A549 (cell line): ENCODE data around the gene PTGES. TPM values are rescaled to one million over a fixed set of nuclear protein-coding genes. Genes with fewer than 3 reads are reported as not detected.

Source experiments
- ATAC-seq, 2 experiments: fragments of 200-7000 bp in 1 of 2; fragments of >200 bp in 1 of 2; cut with Nextera tagmentation in 1 of 2; cut with Tn5 transposase in 1 of 2; 3 replicates each; pipeline versions ENCODE4 v1.8.0 to v1.9.1; 2018 to 2020; ENCODE audit warnings: mild to moderate bottlenecking in 1 of 2, moderate library complexity in 1 of 2
- CTCF ChIA-PET: fragments of 300-600 bp; sonication (Branson Sonifier 250); formaldehyde crosslinking; extraction: SDS; loops from one replicate; lab custom pipeline; 2021; ENCODE audit warnings: antibody characterized with exemption, inconsistent platforms; lab: Yijun Ruan, JAX
- POLR2A ChIA-PET: fragments of 350-600 bp; formaldehyde crosslinking; extraction: SDS; loops from one replicate; lab custom pipeline; 2021; ENCODE audit warnings: antibody characterized with exemption, inconsistent platforms; lab: Yijun Ruan, JAX
- DNase-seq, 2 experiments: peaks; one replicate each; pipeline versions ENCODE4 v3.0.0 to v3.0.0-alpha.2; 2011 to 2016; ENCODE audit warnings: low read depth in 1 of 2, low spot score in 1 of 2
- FAIRE-seq: peaks from 2 replicates; lab custom pipeline; 2011; peaks lifted over from hg19 to GRCh38; lab: Jason Lieb, UNC
- H3K27ac ChIP-seq, 2 experiments: fragments of >200 bp; sonication (Bioruptor Twin); formaldehyde crosslinking; 3 replicates each; pipeline ENCODE4 v1.5.1; 2016 to 2017
- H3K4me1 ChIP-seq: fragments of >200 bp; sonication (Bioruptor Twin); formaldehyde crosslinking; 3 replicates; pipeline ENCODE4 v1.6.1; 2016
- H3K4me2 ChIP-seq: fragments of >200 bp; sonication (Bioruptor Twin); formaldehyde crosslinking; 3 replicates; pipeline ENCODE4 v1.6.1; 2016
- H3K4me3 ChIP-seq: fragments of >200 bp; sonication (Bioruptor Twin); formaldehyde crosslinking; 3 replicates; pipeline ENCODE4 v1.5.1; 2016
- H3K9me3 ChIP-seq: fragments of >200 bp; sonication (Bioruptor Twin); formaldehyde crosslinking; 3 replicates; pipeline ENCODE4 v1.6.1; 2016
- BHLHE40 ChIP-seq: IDR thresholded peaks from 2 replicates; pipeline ENCODE4 v1.6.1; 2012; ENCODE audit warnings: low read depth, low read length, inconsistent platforms
- EHMT2 ChIP-seq: fragments of 200-600 bp; sonication (generic); IDR thresholded peaks from 2 replicates; pipeline ENCODE4 v1.6.1; 2016; ENCODE audit warnings: antibody characterized with exemption, low read depth, mild to moderate bottlenecking, moderate library complexity
- EP300 ChIP-seq, 2 experiments: fragments of >200 bp; sonication (Bioruptor Twin); formaldehyde crosslinking; IDR thresholded peaks; 2 replicates in 1 of 2; 3 replicates in 1 of 2; pipeline ENCODE4 v1.6.1; 2016 to 2017
- ESRRA ChIP-seq: fragments of 150-350 bp; IDR thresholded peaks from 2 replicates; pipeline ENCODE4 v1.6.1; 2014; ENCODE audit warnings: mild to moderate bottlenecking, low read length, borderline replicate concordance
- FOXS1 ChIP-seq: fragments of 250-450 bp; sonication (Bioruptor Pico); IDR thresholded peaks from 2 replicates; pipeline ENCODE4 v1.5.0; 2020; ENCODE audit warnings: mild to moderate bottlenecking, moderate library complexity
- HEYL ChIP-seq: fragments of 250-450 bp; sonication (Bioruptor Pico); IDR thresholded peaks from 2 replicates; pipeline ENCODE4 v1.8.0; 2021; ENCODE audit warnings: mild to moderate bottlenecking, moderate library complexity
- HOXB13 ChIP-seq: fragments of 250-450 bp; sonication (Bioruptor Pico); IDR thresholded peaks from 2 replicates; pipeline ENCODE4 v1.5.0; 2020; ENCODE audit warnings: low read depth, mild to moderate bottlenecking, moderate library complexity
- HOXB5 ChIP-seq: fragments of 250-450 bp; sonication (Bioruptor Pico); IDR thresholded peaks from 2 replicates; pipeline ENCODE4 v1.5.0; 2020; ENCODE audit warnings: mild to moderate bottlenecking, moderate library complexity
- JUN ChIP-seq, 2 experiments: fragments of >200 bp; sonication (Bioruptor Twin); formaldehyde crosslinking; IDR thresholded peaks; 2 replicates in 1 of 2; 3 replicates in 1 of 2; pipeline ENCODE4 v1.6.1; 2016 to 2017
- JUNB ChIP-seq: fragments of >200 bp; sonication (Bioruptor Twin); formaldehyde crosslinking; IDR thresholded peaks from 2 replicates; pipeline ENCODE4 v1.6.1; 2016
- KDM1A ChIP-seq: fragments of 200-600 bp; sonication (generic); IDR thresholded peaks from 2 replicates; pipeline ENCODE4 v1.6.1; 2016; ENCODE audit warnings: low read depth, mild to moderate bottlenecking
- KDM5A ChIP-seq: fragments of 200-600 bp; sonication (generic); IDR thresholded peaks from 2 replicates; pipeline ENCODE4 v1.6.1; 2016; ENCODE audit warnings: antibody characterized with exemption, mild to moderate bottlenecking
- MAFK ChIP-seq: fragments of 450-650 bp; IDR thresholded peaks from 2 replicates; pipeline ENCODE4 v1.6.1; 2014; ENCODE audit not compliant: partially characterized antibody
- PHF8 ChIP-seq: fragments of 200-600 bp; sonication (generic); IDR thresholded peaks from 2 replicates; pipeline ENCODE4 v1.6.1; 2016; ENCODE audit warnings: low read depth, mild to moderate bottlenecking, antibody characterized with exemption, moderate library complexity, borderline replicate concordance
- POLR2AphosphoS2 ChIP-seq: conservative IDR thresholded peaks from 2 replicates; pipeline ENCODE4 v1.6.1; 2012; ENCODE audit warnings: low read length, improper control_type of control experiment, inconsistent platforms
- RCOR1 ChIP-seq: fragments of 150-350 bp; IDR thresholded peaks from 2 replicates; pipeline ENCODE4 v1.6.1; 2014; ENCODE audit warnings: antibody characterized with exemption, low read length, low read depth
- RFX5 ChIP-seq: fragments of 450-650 bp; IDR thresholded peaks from 2 replicates; pipeline ENCODE4 v1.7.1; 2014; ENCODE audit warnings: antibody characterized with exemption, mild to moderate bottlenecking, moderate library complexity
- RNF2 ChIP-seq: fragments of 200-600 bp; sonication (generic); IDR thresholded peaks from 2 replicates; pipeline ENCODE4 v1.6.1; 2016; ENCODE audit warnings: low read depth, mild to moderate bottlenecking, antibody characterized with exemption, moderate library complexity, borderline replicate concordance
- SMC3 ChIP-seq: fragments of >200 bp; sonication (Bioruptor Twin); formaldehyde crosslinking; IDR thresholded peaks from 3 replicates; pipeline ENCODE4 v1.6.1; 2018; ENCODE audit warnings: inconsistent platforms
- TP53 ChIP-seq: fragments of 250-450 bp; sonication (Bioruptor Pico); IDR thresholded peaks from 2 replicates; pipeline ENCODE4 v1.5.0; 2021; ENCODE audit warnings: mild to moderate bottlenecking, moderate library complexity
- ZFP36 ChIP-seq: fragments of 450-650 bp; IDR thresholded peaks from 2 replicates; pipeline ENCODE4 v1.6.1; 2014; ENCODE audit warnings: borderline replicate concordance; ENCODE audit not compliant: partially characterized antibody
- WGBS: methylation state at CpG from one replicate; pipeline ENCODE4 v1.1.6; 2017; ENCODE audit errors: missing lambda C conversion rate; 5-methylcytosine and 5-hydroxymethylcytosine counted together
- polyA plus RNA-seq, 4 experiments: library from polyadenylated mRNA; depleted of rRNA in 3 of 4; stranded (reverse); fragments of >200 nt; fragmentation: RNase III in 1 of 4; extraction: RNeasy Plus Mini Kit Qiagen cat#74134 plus additional on column Dnase treatment in 1 of 4; gene quantifications; 2 replicates in 3 of 4; 3 replicates in 1 of 4; pipeline ENCODE4 v1.2.3, GENCODE V29; 2011 to 2017
- TF ChIP-seq, protein P1 (sequence below): fragments of >200 bp; sonication (Bioruptor Twin); formaldehyde crosslinking; IDR thresholded peaks from 3 replicates; pipeline ENCODE4 v1.6.1; 2016
- TF ChIP-seq, protein P2 (sequence below): fragments of >200 bp; sonication (Bioruptor Twin); formaldehyde crosslinking; IDR thresholded peaks from 2 replicates; pipeline ENCODE4 v1.6.1; 2016
- TF ChIP-seq, protein P3 (sequence below): fragments of 250-450 bp; sonication (Bioruptor Pico); IDR thresholded peaks from 2 replicates; pipeline ENCODE4 v1.5.0; 2021; ENCODE audit warnings: mild to moderate bottlenecking, moderate library complexity, borderline replicate concordance
- TF ChIP-seq, protein P4 (sequence below): fragments of >200 bp; sonication (Bioruptor Twin); formaldehyde crosslinking; IDR thresholded peaks from 3 replicates; pipeline ENCODE4 v1.5.1; 2016
- TF ChIP-seq, protein P5 (sequence below): fragments of 150-350 bp; IDR thresholded peaks from 2 replicates; pipeline ENCODE4 v1.6.1; 2014; ENCODE audit warnings: low read depth, mild to moderate bottlenecking, low read length

PTGES gene
- polyA plus RNA-seq, 2 of the 4 experiments (the other 2 are of a cell fraction), result 19.1 to 58.8 TPM

DNA sequence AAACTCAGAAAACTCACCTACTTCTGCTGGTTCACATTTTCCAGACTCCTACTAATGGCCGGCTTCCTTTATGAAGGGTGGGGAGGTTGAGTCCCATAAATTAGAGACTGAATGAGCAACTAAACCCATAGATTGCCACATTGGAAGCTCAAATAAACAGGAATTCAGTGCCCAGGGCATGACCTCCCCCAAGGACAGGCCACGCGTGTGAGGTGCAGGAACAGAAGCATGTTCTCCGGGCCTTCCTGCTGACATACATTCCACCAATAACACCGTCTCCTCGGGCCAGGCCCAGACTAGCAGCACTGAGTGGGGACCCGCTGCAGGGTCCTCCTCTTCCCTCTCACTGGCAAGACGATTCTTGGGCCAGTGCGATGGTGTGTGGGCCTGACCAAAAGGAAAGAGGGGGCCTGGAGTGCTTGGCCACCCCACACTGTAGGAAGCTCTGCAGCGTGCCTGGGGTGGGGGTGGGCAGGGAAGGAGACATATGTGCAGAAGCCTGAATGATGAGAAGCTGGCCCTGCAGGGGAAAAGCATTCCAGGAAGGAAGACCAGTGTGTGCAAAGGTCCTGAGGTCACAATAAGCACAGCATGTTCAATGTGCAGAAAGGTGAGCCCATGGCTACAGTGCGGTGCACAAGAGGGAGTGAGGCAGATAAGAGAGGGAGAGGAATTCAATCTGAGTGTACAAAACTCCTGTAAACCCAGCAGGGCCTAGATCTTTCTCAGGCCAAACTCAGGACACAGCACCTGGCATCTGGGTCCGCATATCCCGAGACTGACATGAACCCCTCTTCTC, 12.0 kb downstream of the PTGES start:
- TF ChIP-seq RFX5 (no peak), PHF8 (no peak), RNF2 (no peak), JUN (IDR thresholded peaks at IDR 0.05) (no peak), SMC3 (no peak), POLR2AphosphoS2 (no peak), MAFK (no peak)
- TF ChIP-seq, protein P1, sequence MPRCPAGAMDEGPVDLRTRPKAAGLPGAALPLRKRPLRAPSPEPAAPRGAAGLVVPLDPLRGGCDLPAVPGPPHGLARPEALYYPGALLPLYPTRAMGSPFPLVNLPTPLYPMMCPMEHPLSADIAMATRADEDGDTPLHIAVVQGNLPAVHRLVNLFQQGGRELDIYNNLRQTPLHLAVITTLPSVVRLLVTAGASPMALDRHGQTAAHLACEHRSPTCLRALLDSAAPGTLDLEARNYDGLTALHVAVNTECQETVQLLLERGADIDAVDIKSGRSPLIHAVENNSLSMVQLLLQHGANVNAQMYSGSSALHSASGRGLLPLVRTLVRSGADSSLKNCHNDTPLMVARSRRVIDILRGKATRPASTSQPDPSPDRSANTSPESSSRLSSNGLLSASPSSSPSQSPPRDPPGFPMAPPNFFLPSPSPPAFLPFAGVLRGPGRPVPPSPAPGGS, result no peak
- FAIRE-seq, result no peak
- no peak for DNase-seq
- H3K4me3 ChIP-seq, result no peak overlapping the region
- ChIA-PET CTCF (interaction anchor here (1.1 to 30.2 kb wide), 6 partner anchors 14 to 595 kb away, joined by 3 to 1179 read pairs (median 108); partner anchors contain the start of genes ASB6 and PTGES), POLR2A (interaction anchor here (1.6 kb wide), 1 partner anchor 36 kb away, joined by 5 read pairs; no protein-coding TSS in a partner anchor)
- H3K9me3 ChIP-seq, result no peaks in the 10 kb centered on the region
- no peak overlapping the region for H3K27ac ChIP-seq
- peaks cover 10% of the 10 kb centered on the region for H3K4me1 ChIP-seq
- 94% methylated on average over 9 of the region's 13 CpGs for WGBS
- no peak overlapping the region for H3K4me2 ChIP-seq
- ATAC-seq, result no peak

DNA sequence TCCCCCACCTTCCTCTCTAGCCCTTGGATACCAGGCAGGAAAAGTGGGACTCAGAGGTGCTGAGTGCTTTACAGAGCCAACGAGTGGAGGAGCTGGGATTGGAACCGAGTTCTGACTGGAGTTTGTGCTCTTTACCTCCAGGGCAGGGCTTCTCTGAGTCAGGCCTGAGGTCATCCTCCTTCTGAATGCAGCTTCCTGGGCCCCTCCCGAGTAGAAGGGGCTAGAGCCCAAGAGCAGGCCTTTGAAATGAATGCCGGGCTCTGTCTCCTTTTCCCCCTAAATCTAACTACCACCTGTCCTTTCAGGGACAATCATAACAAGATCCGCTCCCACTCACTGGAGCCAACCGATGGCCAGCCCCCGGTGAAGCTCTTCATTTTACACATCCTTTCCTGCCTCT, 12.7 kb downstream of the PTGES start:
- H3K27ac ChIP-seq, result peak overlapping the region in 1 of 2 experiments; percentile 31; a peak in 1 of 6 replicates
- FAIRE-seq (no peak), DNase-seq (no peak), ATAC-seq (no peak)
- H3K4me2 ChIP-seq, result no peak overlapping the region
- TF ChIP-seq ZFP36 (no peak), EP300 (IDR thresholded peaks at IDR 0.05) (no peak), HOXB5 (CRISPR knock-in tag) (no peak), EHMT2 (no peak), HEYL (no peak), KDM1A (no peak), JUNB (no peak), BHLHE40 (no peak), TP53 (CRISPR knock-in tag) (no peak), HOXB13 (CRISPR knock-in tag) (no peak), FOXS1 (CRISPR knock-in tag) (no peak), KDM5A (no peak), RFX5 (no peak), RCOR1 (no peak), ESRRA (no peak)
- TF ChIP-seq, protein P2, sequence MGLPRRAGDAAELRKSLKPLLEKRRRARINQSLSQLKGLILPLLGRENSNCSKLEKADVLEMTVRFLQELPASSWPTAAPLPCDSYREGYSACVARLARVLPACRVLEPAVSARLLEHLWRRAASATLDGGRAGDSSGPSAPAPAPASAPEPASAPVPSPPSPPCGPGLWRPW, result no peak
- TF ChIP-seq, protein P3, sequence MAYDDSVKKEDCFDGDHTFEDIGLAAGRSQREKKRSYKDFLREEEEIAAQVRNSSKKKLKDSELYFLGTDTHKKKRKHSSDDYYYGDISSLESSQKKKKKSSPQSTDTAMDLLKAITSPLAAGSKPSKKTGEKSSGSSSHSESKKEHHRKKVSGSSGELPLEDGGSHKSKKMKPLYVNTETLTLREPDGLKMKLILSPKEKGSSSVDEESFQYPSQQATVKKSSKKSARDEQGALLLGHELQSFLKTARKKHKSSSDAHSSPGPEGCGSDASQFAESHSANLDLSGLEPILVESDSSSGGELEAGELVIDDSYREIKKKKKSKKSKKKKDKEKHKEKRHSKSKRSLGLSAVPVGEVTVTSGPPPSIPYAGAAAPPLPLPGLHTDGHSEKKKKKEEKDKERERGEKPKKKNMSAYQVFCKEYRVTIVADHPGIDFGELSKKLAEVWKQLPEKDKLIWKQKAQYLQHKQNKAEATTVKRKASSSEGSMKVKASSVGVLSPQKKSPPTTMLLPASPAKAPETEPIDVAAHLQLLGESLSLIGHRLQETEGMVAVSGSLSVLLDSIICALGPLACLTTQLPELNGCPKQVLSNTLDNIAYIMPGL, result no peak
- TF ChIP-seq, protein P4, sequence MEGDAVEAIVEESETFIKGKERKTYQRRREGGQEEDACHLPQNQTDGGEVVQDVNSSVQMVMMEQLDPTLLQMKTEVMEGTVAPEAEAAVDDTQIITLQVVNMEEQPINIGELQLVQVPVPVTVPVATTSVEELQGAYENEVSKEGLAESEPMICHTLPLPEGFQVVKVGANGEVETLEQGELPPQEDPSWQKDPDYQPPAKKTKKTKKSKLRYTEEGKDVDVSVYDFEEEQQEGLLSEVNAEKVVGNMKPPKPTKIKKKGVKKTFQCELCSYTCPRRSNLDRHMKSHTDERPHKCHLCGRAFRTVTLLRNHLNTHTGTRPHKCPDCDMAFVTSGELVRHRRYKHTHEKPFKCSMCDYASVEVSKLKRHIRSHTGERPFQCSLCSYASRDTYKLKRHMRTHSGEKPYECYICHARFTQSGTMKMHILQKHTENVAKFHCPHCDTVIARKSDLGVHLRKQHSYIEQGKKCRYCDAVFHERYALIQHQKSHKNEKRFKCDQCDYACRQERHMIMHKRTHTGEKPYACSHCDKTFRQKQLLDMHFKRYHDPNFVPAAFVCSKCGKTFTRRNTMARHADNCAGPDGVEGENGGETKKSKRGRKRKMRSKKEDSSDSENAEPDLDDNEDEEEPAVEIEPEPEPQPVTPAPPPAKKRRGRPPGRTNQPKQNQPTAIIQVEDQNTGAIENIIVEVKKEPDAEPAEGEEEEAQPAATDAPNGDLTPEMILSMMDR, result no peak
- TF ChIP-seq, protein P5, sequence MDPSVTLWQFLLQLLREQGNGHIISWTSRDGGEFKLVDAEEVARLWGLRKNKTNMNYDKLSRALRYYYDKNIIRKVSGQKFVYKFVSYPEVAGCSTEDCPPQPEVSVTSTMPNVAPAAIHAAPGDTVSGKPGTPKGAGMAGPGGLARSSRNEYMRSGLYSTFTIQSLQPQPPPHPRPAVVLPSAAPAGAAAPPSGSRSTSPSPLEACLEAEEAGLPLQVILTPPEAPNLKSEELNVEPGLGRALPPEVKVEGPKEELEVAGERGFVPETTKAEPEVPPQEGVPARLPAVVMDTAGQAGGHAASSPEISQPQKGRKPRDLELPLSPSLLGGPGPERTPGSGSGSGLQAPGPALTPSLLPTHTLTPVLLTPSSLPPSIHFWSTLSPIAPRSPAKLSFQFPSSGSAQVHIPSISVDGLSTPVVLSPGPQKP, result no peak
- POLR2A ChIA-PET, result interaction anchor here (1.6 kb wide), 1 partner anchor 37 kb away, joined by 5 read pairs; no protein-coding TSS in a partner anchor
- no peaks in the 10 kb centered on the region for H3K9me3 ChIP-seq
- no peak overlapping the region for H3K4me3 ChIP-seq
- 77% methylated on average over 7 of the region's 7 CpGs for WGBS
- CTCF ChIA-PET, result interaction anchor here (1.1 to 30.2 kb wide), 6 partner anchors 14 to 594 kb away, joined by 3 to 1179 read pairs (median 108); partner anchors contain the start of genes ASB6 and PTGES
- peaks cover 10% of the 10 kb centered on the region for H3K4me1 ChIP-seq
